Cardiac muscle cell (in vitro differentiated cells and primary cell): Measurements from ENCODE around the gene FOXK1. TPM values are rescaled to one million over a fixed set of nuclear protein-coding genes. Genes with fewer than 3 reads are reported as not detected.
"Not testable (repeated sequence)": the region's sequence is repeated elsewhere in the genome, so short reads cannot be mapped to it uniquely, and the experiment has no call there.

Experiments used
- DNase-seq, 2 donors: peaks; one replicate each; pipeline versions ENCODE4 v3.0.0 to v3.0.0-alpha.2; 2010 to 2017; ENCODE audit warnings: low read depth in 1 of 2, low spot score in 1 of 2
- H3K27ac ChIP-seq: fragments of 200-600 bp; sonication (generic); 2 replicates; pipeline ENCODE4 v1.5.1; 2016
- H3K27me3 ChIP-seq: fragments of 200-600 bp; sonication (generic); 2 replicates; pipeline ENCODE4 v1.6.0; 2016; ENCODE audit warnings: control low read depth
- H3K36me3 ChIP-seq: fragments of 200-600 bp; sonication (generic); 2 replicates; pipeline ENCODE4 v1.5.1; 2016; ENCODE audit warnings: control low read depth
- H3K4me1 ChIP-seq: fragments of 200-600 bp; sonication (generic); 2 replicates; pipeline ENCODE4 v1.8.1; 2017; ENCODE audit warnings: low read depth, mild to moderate bottlenecking, mixed run types
- H3K4me3 ChIP-seq: fragments of 200-600 bp; sonication (generic); 2 replicates; pipeline ENCODE4 v1.5.1; 2016; ENCODE audit warnings: mild to moderate bottlenecking
- H3K9me3 ChIP-seq: fragments of 200-600 bp; sonication (generic); 2 replicates; pipeline ENCODE4 v1.5.1; 2017; ENCODE audit warnings: low read depth, mild to moderate bottlenecking, control low read depth
- polyA plus RNA-seq: library from polyadenylated mRNA; unstranded; fragments of >200 nt; fragmentation: Nextera tagmentation; extraction: Ambion mirVana; gene quantifications from 2 replicates; pipeline ENCODE4 v1.2.1, GENCODE V29; 2016
- total RNA-seq: library from RNA; depleted of rRNA; stranded (reverse); fragments of >200 nt; gene quantifications from 2 replicates; pipeline ENCODE4 v1.2.3, GENCODE V29; 2016
- TF ChIP-seq, protein P1 (sequence below): IDR thresholded peaks from 2 replicates; pipeline ENCODE4 v1.5.1; 2012; ENCODE audit warnings: low read depth, mild to moderate bottlenecking, low read length

FOXK1 gene
- total and polyA plus RNA-seq, 2 experiments from 2014 or later: 8.7 to 55.0 TPM

- H3K4me3 ChIP-seq: no peak overlapping the region
- TF ChIP-seq, protein P1, sequence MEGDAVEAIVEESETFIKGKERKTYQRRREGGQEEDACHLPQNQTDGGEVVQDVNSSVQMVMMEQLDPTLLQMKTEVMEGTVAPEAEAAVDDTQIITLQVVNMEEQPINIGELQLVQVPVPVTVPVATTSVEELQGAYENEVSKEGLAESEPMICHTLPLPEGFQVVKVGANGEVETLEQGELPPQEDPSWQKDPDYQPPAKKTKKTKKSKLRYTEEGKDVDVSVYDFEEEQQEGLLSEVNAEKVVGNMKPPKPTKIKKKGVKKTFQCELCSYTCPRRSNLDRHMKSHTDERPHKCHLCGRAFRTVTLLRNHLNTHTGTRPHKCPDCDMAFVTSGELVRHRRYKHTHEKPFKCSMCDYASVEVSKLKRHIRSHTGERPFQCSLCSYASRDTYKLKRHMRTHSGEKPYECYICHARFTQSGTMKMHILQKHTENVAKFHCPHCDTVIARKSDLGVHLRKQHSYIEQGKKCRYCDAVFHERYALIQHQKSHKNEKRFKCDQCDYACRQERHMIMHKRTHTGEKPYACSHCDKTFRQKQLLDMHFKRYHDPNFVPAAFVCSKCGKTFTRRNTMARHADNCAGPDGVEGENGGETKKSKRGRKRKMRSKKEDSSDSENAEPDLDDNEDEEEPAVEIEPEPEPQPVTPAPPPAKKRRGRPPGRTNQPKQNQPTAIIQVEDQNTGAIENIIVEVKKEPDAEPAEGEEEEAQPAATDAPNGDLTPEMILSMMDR: peak; percentile 63
- no peaks in the 10 kb centered on the region for H3K36me3 ChIP-seq
- DNase-seq: peak; percentile 64 to 94
- no peaks in the 10 kb centered on the region for H3K9me3 ChIP-seq
- H3K27me3 ChIP-seq: no peaks in the 10 kb centered on the region
- H3K27ac ChIP-seq: peak overlapping the region; percentile 20
- no peaks in the 10 kb centered on the region for H3K4me1 ChIP-seq
Measured at GRCh38 chr7:4791738-4792536, 109.8 kb downstream of the FOXK1 start.

DNA sequence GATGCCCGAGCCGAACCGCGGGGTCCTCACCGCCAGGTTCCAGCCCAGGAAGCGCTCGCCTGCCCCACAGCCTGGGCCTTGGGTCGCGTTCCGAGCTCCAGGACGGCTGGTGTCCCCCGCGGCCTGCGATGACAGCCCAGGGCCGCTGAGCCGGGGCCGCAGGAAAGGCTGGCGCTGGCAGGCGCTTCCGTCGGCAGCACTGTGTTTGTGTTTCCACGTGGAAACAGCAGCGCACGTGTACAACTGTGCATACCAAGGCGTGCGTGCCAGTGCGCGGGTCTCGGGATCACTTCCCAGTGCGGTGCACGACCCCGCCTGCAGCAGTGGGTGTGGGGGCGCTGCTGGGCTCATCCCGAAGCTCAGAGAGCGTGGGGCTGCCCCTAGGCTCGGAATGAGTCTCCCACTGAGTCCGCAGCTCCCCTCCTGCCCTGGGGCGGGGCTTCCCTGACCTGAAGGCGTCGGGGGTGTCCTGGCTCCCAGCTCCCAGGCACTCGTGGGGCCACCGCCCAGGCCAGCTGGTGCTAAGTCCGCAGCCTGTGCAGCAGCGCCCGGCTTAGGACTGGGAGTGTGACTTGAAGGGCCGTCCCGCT lies 110.5 kb downstream of the FOXK1 start:
- H3K27ac ChIP-seq: peak overlapping the region; percentile 20
- TF ChIP-seq, protein P1: no peak
- no peak overlapping the region for H3K4me3 ChIP-seq

GRCh38 chr7:4793385-4793993 lies 111.4 kb downstream of the FOXK1 start:
- H3K27ac ChIP-seq, H3K27me3 ChIP-seq, H3K36me3 ChIP-seq, DNase-seq, H3K4me1 ChIP-seq, H3K9me3 ChIP-seq, H3K4me3 ChIP-seq: not testable (repeated sequence)

More for the DNA sequence above, 110.5 kb downstream of the FOXK1 start:
- H3K9me3 ChIP-seq: no peaks in the 10 kb centered on the region
- no peaks in the 10 kb centered on the region for H3K36me3 ChIP-seq
- DNase-seq: peak; percentile 37 to 46
- H3K4me1 ChIP-seq: no peaks in the 10 kb centered on the region
- H3K27me3 ChIP-seq: no peaks in the 10 kb centered on the region

DNA sequence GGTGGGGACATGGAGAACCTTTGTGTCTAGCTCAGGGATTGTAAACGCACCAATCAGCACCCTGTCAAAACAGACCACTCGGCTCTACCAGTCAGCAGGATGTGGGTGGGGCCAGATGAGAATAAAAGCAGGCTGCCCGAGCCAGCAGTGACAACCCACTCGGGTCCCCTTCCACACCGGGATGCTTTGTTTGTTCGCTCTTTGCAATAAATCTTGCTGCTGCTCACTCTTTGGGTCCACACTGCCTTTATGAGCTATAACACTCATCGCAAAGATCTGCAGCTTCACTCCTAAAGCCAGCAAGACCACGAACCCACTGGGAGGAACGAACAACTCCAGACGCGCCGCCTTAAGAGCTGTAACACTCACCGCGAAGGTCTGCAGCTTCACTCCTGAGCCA lies 112.1 kb downstream of the FOXK1 start:
- not testable (repeated sequence) for DNase-seq, H3K27me3 ChIP-seq, H3K9me3 ChIP-seq, H3K27ac ChIP-seq, H3K4me1 ChIP-seq, H3K4me3 ChIP-seq, H3K36me3 ChIP-seq

DNA sequence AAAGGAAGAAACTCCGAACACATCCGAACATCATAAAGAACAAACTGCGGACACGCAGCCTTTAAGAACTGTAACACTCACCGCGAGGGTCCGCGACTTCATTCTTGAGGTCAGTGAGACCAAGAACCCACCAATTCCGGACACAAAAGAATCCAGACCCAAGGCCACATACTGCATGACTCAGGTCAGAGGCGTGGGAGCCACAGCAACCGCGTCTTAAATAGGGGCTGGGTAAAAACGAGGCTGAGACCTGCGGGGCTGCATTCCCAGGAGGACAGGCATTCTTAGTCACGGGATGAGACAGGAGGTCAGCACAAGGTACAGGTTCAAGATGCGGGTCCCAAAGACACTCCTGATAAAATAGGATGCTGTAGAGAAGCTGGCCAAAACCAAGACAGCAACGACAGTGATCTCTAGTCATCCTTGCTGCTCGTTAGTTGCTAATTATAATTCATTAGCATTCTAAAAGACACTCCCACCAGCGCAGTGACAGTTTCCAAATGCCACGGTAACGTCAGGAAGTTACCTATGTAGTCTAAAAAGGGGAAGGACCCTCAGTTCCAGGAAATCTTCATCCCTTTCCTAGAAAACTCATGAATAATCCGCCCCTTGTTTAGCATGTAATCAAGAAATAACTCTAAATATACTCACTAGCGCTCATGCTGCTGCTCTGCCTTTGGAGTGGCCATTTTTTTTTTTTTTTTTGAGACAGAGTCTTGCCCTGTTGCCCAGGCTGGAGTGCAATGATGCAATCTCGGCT lies 112.7 kb downstream of the FOXK1 start:
- no peak overlapping the region for H3K4me3 ChIP-seq
- TF ChIP-seq, protein P1: no peak
- DNase-seq: no peak
- H3K27me3 ChIP-seq: no peaks in the 10 kb centered on the region
- no peaks in the 10 kb centered on the region for H3K9me3 ChIP-seq
- H3K4me1 ChIP-seq: no peaks in the 10 kb centered on the region
- H3K27ac ChIP-seq: no peak overlapping the region
- no peaks in the 10 kb centered on the region for H3K36me3 ChIP-seq

DNA sequence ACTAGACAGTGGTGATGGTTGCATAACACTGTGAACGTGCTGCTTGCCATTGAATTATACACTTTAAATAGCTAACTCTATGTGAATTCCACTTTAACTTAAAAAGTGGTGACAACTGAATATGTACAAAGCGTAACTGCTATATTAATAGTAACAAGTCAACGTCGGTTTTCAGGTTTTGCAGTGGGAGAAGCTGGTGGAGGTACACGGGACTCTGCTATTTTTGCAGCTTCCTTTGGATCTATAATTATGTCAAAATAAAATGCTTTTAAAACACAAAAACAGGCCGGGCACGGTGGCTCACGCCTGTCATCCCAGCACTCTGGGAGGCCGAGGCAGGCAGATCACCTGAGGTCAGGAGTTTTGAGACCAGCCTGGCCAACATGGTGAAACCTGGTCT lies 114.4 kb downstream of the FOXK1 start:
- H3K27ac ChIP-seq: no peak overlapping the region
- no peaks in the 10 kb centered on the region for H3K36me3 ChIP-seq
- H3K4me3 ChIP-seq: no peak overlapping the region
- no peaks in the 10 kb centered on the region for H3K27me3 ChIP-seq
- DNase-seq: no peak
- H3K9me3 ChIP-seq: no peaks in the 10 kb centered on the region
- TF ChIP-seq, protein P1: no peak
- H3K4me1 ChIP-seq: no peaks in the 10 kb centered on the region
